Left renal pelvis (tissue), 4 donors: ENCODE data around the gene LMBRD1. TPM values are rescaled to one million over a fixed set of nuclear protein-coding genes. Genes with fewer than 3 reads are reported as not detected.
"Not testable (repeated sequence)": the region's sequence is repeated elsewhere in the genome, so short reads cannot be mapped to it uniquely, and the experiment has no call there.

Source experiments
- DNase-seq, 4 donors: peaks; one replicate each; pipeline ENCODE4 v3.0.0-alpha.2; 2013; ENCODE audit warnings: low read depth in 4 of 4, low spot score in 3 of 4
- polyA plus RNA-seq, 4 donors: library from polyadenylated mRNA; unstranded; fragments of 120-200 nt; gene quantifications; one replicate each; pipeline ENCODE4 v1.2.1, GENCODE V29; 2013; ENCODE audit not compliant: insufficient read length in 4 of 4

LMBRD1 gene
- 100 to 1,000 TPM in 3 of 4 donors, 10 to 100 TPM in 1; 57.9 to 185 (median 137) TPM for polyA plus RNA-seq

- peak; percentile 82 to 88 (median 87) for DNase-seq
Observed at GRCh38 chr6:69796642-69797390, at the start of gene LMBRD1. TSS of gene LMBRD1 (minus strand) at chr6:69797010. CDS start at chr6:69796881, 129 bp downstream.

GRCh38 chr6:69846312-69846711 lies 49.5 kb upstream of the LMBRD1 start:
- DNase-seq, result no peak

- no peak for DNase-seq
Observed at GRCh38 chr6:69843189-69843588, 46.4 kb upstream of the LMBRD1 start.

GRCh38 chr6:69841862-69842261 lies 45.1 kb upstream of the LMBRD1 start:
- no peak for DNase-seq

GRCh38 chr6:69835414-69836179 lies 38.8 kb upstream of the LMBRD1 start:
- peak; percentile 18 to 46 (median 30) for DNase-seq

GRCh38 chr6:69832558-69832957 lies 35.7 kb upstream of the LMBRD1 start:
- DNase-seq, result no peak

GRCh38 chr6:69827276-69827893 lies 30.6 kb upstream of the LMBRD1 start:
- DNase-seq, result no peak

GRCh38 chr6:69825904-69826303 lies 29.1 kb upstream of the LMBRD1 start:
- no peak for DNase-seq

- not testable (repeated sequence) for DNase-seq
Observed at GRCh38 chr6:69824355-69824754, 27.5 kb upstream of the LMBRD1 start.

GRCh38 chr6:69820438-69820837 lies 23.6 kb upstream of the LMBRD1 start:
- DNase-seq, result no peak

- no peak for DNase-seq
Observed at GRCh38 chr6:69820018-69820417, 23.2 kb upstream of the LMBRD1 start.

GRCh38 chr6:69819138-69819537 lies 22.3 kb upstream of the LMBRD1 start:
- DNase-seq, result no peak

- no peak for DNase-seq
Observed at GRCh38 chr6:69818223-69818930, 21.6 kb upstream of the LMBRD1 start.

- DNase-seq, result no peak
Observed at GRCh38 chr6:69817358-69817757, 20.5 kb upstream of the LMBRD1 start.

- no peak for DNase-seq
Observed at GRCh38 chr6:69816569-69816968, 19.8 kb upstream of the LMBRD1 start.

GRCh38 chr6:69816026-69816425 lies 19.2 kb upstream of the LMBRD1 start:
- DNase-seq, result no peak

- no peak for DNase-seq
Observed at GRCh38 chr6:69813508-69813907, 16.7 kb upstream of the LMBRD1 start.

GRCh38 chr6:69812746-69813427 lies 16.1 kb upstream of the LMBRD1 start:
- no peak for DNase-seq

GRCh38 chr6:69802995-69803394 lies 6.2 kb upstream of the LMBRD1 start:
- no peak for DNase-seq

- DNase-seq, result no peak
Observed at GRCh38 chr6:69801711-69802110, 4.9 kb upstream of the LMBRD1 start.
